ENCODE measurements around the gene BANP. TPM values are rescaled to one million over a fixed set of nuclear protein-coding genes. Genes with fewer than 3 reads are reported as not detected.

BANP gene
- total RNA-seq, 3 donors from 2014 or later (not counting 1 experiment from before 2014, with no cell fraction given): 88.8 to 117 (median 117) TPM

DNA sequence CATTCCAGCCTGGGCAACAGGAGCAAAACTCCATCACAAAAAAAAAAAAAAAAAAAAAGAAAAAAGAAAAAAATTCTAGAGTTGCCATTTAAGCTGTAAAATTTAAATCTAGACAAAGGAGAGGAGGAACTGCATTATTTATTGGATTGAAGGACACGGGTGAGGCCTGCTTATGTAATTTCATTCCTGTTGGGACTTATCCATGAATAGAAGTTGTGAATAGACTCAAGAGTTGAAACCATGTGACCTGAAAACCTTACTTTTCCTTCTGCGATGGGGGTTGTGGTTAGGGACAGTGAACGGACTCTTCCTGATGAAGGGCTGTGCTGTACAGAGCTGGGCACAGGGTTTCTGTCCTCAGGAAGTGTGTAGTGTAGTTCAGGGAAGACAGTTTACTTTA lies 22.5 kb downstream of the BANP start:
- H3K4me1 ChIP-seq (ENCODE audit: control insufficient read depth, insufficient read depth, low read length): peaks cover 5% of the 10 kb centered on the region
- WGBS (ENCODE audit: insufficient coverage): 90% methylated on average over 1 of the region's 3 CpGs
- DNase-seq (no peak), ATAC-seq (no peak)
- H3K9me3 ChIP-seq (ENCODE audit: control insufficient read depth, insufficient read depth, low read length): peaks cover 11% of the 10 kb centered on the region
- Mint-ChIP-seq H3K9me3 (peaks cover 4 to 11% of the 10 kb centered on the region in 2 donors), H3K4me1 (peaks cover 24 to 39% of the 10 kb centered on the region in 2 donors), H3K27me3 (ENCODE audit: low read depth in 2 of 2) (no peaks in the 10 kb centered on the region), H3K4me3 (no peak overlapping the region), H3K36me3 (peaks cover 28% of the 10 kb centered on the region), H3K27ac (no peak overlapping the region)
- no peaks in the 10 kb centered on the region for H3K27me3 ChIP-seq (ENCODE audit: control insufficient read depth, insufficient read depth, low read length)
- no peak overlapping the region for H3K4me3 ChIP-seq (ENCODE audit: low read length)
- no peak overlapping the region for H3K27ac ChIP-seq (ENCODE audit: low read length)
- peaks cover 15% of the 10 kb centered on the region for H3K36me3 ChIP-seq (ENCODE audit: control insufficient read depth, insufficient read depth, low read length)
- intact Hi-C loops (cut with micrococcal nuclease): no loop called here
- TF ChIP-seq, protein P1, sequence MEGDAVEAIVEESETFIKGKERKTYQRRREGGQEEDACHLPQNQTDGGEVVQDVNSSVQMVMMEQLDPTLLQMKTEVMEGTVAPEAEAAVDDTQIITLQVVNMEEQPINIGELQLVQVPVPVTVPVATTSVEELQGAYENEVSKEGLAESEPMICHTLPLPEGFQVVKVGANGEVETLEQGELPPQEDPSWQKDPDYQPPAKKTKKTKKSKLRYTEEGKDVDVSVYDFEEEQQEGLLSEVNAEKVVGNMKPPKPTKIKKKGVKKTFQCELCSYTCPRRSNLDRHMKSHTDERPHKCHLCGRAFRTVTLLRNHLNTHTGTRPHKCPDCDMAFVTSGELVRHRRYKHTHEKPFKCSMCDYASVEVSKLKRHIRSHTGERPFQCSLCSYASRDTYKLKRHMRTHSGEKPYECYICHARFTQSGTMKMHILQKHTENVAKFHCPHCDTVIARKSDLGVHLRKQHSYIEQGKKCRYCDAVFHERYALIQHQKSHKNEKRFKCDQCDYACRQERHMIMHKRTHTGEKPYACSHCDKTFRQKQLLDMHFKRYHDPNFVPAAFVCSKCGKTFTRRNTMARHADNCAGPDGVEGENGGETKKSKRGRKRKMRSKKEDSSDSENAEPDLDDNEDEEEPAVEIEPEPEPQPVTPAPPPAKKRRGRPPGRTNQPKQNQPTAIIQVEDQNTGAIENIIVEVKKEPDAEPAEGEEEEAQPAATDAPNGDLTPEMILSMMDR (IDR thresholded peaks at IDR 0.05): no peak

- H3K27me3 ChIP-seq (ENCODE audit: control insufficient read depth, insufficient read depth, low read length): no peaks in the 10 kb centered on the region
- H3K27ac Mint-ChIP-seq: peak overlapping the region in 1 of 2 donors; percentile 19
- peaks cover 10% of the 10 kb centered on the region for H3K4me1 ChIP-seq (ENCODE audit: control insufficient read depth, insufficient read depth, low read length)
- 83% methylated on average over 9 of the region's 9 CpGs for WGBS (ENCODE audit: insufficient coverage)
- no peak for DNase-seq
- peaks cover 28 to 41% of the 10 kb centered on the region in 2 donors for H3K4me1 Mint-ChIP-seq
- no peak overlapping the region for H3K4me3 ChIP-seq (ENCODE audit: low read length)
- no peak overlapping the region for H3K27ac ChIP-seq (ENCODE audit: low read length)
- peaks cover 15% of the 10 kb centered on the region for H3K36me3 ChIP-seq (ENCODE audit: control insufficient read depth, insufficient read depth, low read length)
- no peak for ATAC-seq
- no peaks in the 10 kb centered on the region for H3K27me3 Mint-ChIP-seq (ENCODE audit: low read depth in 2 of 2)
- no peak overlapping the region for H3K4me3 Mint-ChIP-seq
- TF ChIP-seq, protein P1 (IDR thresholded peaks at IDR 0.05): no peak
- H3K9me3 Mint-ChIP-seq: peaks cover 4 to 11% of the 10 kb centered on the region in 2 donors
- peaks cover 31% of the 10 kb centered on the region for H3K36me3 Mint-ChIP-seq
- intact Hi-C loops (cut with micrococcal nuclease): no loop called here
- H3K9me3 ChIP-seq (ENCODE audit: control insufficient read depth, insufficient read depth, low read length): peaks cover 11% of the 10 kb centered on the region
Measured at GRCh38 chr16:87974178-87974577, 22.9 kb downstream of the BANP start.

DNA sequence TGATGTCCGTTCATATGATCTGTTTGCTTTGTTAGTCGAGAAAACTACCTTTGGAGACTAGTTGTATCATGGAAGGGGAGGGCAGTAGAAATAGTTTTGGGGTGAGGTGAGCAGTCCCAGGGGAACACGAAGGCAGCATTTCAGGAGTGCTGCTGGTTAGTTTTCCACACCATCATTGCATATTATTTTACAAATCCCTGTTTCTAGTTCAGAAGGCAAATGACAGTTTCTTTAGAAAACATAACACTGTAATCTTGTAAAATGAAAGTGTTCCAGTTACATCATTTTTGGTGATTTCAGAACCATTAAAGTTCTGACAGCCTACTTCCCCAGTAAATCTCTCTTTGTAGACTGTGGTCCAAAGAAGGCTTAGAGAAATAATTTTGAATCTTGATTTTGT lies 25.4 kb downstream of the BANP start:
- Histone ChIP-seq H3K4me1 (ENCODE audit: control insufficient read depth, insufficient read depth, low read length) (peaks cover 35% of the 10 kb centered on the region), H3K36me3 (ENCODE audit: control insufficient read depth, insufficient read depth, low read length) (peaks cover 11% of the 10 kb centered on the region), H3K27ac (ENCODE audit: low read length) (no peak overlapping the region), H3K27me3 (ENCODE audit: control insufficient read depth, insufficient read depth, low read length) (no peaks in the 10 kb centered on the region), H3K4me3 (ENCODE audit: low read length) (no peak overlapping the region), H3K9me3 (ENCODE audit: control insufficient read depth, insufficient read depth, low read length) (peaks cover 7% of the 10 kb centered on the region)
- H3K27ac Mint-ChIP-seq: peak overlapping the region in 1 of 2 donors; percentile 43
- peaks cover 25% of the 10 kb centered on the region for H3K36me3 Mint-ChIP-seq
- H3K4me1 Mint-ChIP-seq: peaks cover 45 to 50% of the 10 kb centered on the region in 2 donors
- TF ChIP-seq, protein P1 (IDR thresholded peaks at IDR 0.05): no peak
- DNase-seq (no peak), ATAC-seq (no peak)
- H3K27me3 Mint-ChIP-seq (ENCODE audit: low read depth in 2 of 2): peaks cover 0 to 4% of the 10 kb centered on the region in 2 donors
- intact Hi-C loops (cut with micrococcal nuclease): no loop called here
- H3K9me3 Mint-ChIP-seq: peaks cover 2 to 11% of the 10 kb centered on the region in 2 donors
- WGBS (ENCODE audit: insufficient coverage): 94% methylated on average over 3 of the region's 3 CpGs
- no peak overlapping the region for H3K4me3 Mint-ChIP-seq

GRCh38 chr16:87978127-87978526 lies 26.9 kb downstream of the BANP start:
- DNase-seq (no peak), ATAC-seq (no peak)
- Histone ChIP-seq H3K27ac (ENCODE audit: low read length) (no peak overlapping the region), H3K36me3 (ENCODE audit: control insufficient read depth, insufficient read depth, low read length) (peaks cover 15% of the 10 kb centered on the region), H3K9me3 (ENCODE audit: control insufficient read depth, insufficient read depth, low read length) (no peaks in the 10 kb centered on the region), H3K4me3 (ENCODE audit: low read length) (no peak overlapping the region), H3K27me3 (ENCODE audit: control insufficient read depth, insufficient read depth, low read length) (no peaks in the 10 kb centered on the region), H3K4me1 (ENCODE audit: control insufficient read depth, insufficient read depth, low read length) (peaks cover 47% of the 10 kb centered on the region)
- 95% methylated on average over 5 of the region's 5 CpGs for WGBS (ENCODE audit: insufficient coverage)
- Mint-ChIP-seq H3K27me3 (ENCODE audit: low read depth in 2 of 2) (peaks cover 0 to 4% of the 10 kb centered on the region in 2 donors), H3K9me3 (no peaks in the 10 kb centered on the region), H3K27ac (no peak overlapping the region), H3K4me1 (peaks cover 51 to 57% of the 10 kb centered on the region in 2 donors), H3K4me3 (no peak overlapping the region), H3K36me3 (peaks cover 10% of the 10 kb centered on the region)
- TF ChIP-seq, protein P1 (IDR thresholded peaks at IDR 0.05): no peak
- intact Hi-C loops (cut with micrococcal nuclease): no loop called here
